Progenitor cell of endocrine pancreas (in vitro differentiated cells): ENCODE data around the gene CRABP1. TPM values are rescaled to one million over a fixed set of nuclear protein-coding genes. Genes with fewer than 3 reads are reported as not detected.

Experiments used
- DNase-seq: peaks from one replicate; pipeline ENCODE4 v3.0.0; 2021; ENCODE audit warnings: low spot score; ENCODE audit not compliant: unreplicated experiment
- H3K27ac Mint-ChIP-seq: 2 replicates; pipeline ENCODE4 v1.8.0; 2021; ENCODE audit warnings: mild to moderate bottlenecking, moderate library complexity, mixed read lengths
- H3K27me3 Mint-ChIP-seq: 2 replicates; pipeline ENCODE4 v1.8.0; 2021; ENCODE audit warnings: mixed read lengths
- H3K36me3 Mint-ChIP-seq: 2 replicates; pipeline ENCODE4 v1.8.0; 2022; ENCODE audit warnings: mixed read lengths; ENCODE audit not compliant: insufficient read depth
- H3K4me1 Mint-ChIP-seq: 2 replicates; pipeline ENCODE4 v1.8.0; 2021; ENCODE audit warnings: low read depth, mixed read lengths
- H3K4me3 Mint-ChIP-seq: 2 replicates; pipeline ENCODE4 v1.8.0; 2021; ENCODE audit warnings: low read depth, mild to moderate bottlenecking, moderate library complexity, mixed read lengths
- H3K9me3 Mint-ChIP-seq: 2 replicates; pipeline ENCODE4 v1.8.0; 2021; ENCODE audit warnings: low read depth, mixed read lengths
- CTCF ChIP-seq: fragments of 200-600 bp; sonication (generic); IDR thresholded peaks from one replicate; pipeline ENCODE4 v1.5.0; 2021; ENCODE audit warnings: antibody characterized with exemption, mild to moderate bottlenecking; ENCODE audit not compliant: unreplicated experiment
- total RNA-seq: library from RNA; stranded (reverse); gene quantifications from 2 replicates; pipeline ENCODE4 v1.2.1, GENCODE V29; 2021

The CRABP1 gene
- total RNA-seq, 1 donor from 2014 or later: 1.1 TPM

GRCh38 chr15:78361771-78362506 is 21.8 kb downstream of the CRABP1 start:
- no peak overlapping the region for H3K4me3 Mint-ChIP-seq
- no peak for DNase-seq
- no peaks in the 10 kb centered on the region for H3K36me3 Mint-ChIP-seq
- H3K9me3 Mint-ChIP-seq: no peaks in the 10 kb centered on the region
- no peak for TF ChIP-seq CTCF
- no peak overlapping the region for H3K27ac Mint-ChIP-seq
- H3K27me3 Mint-ChIP-seq: peaks cover 27% of the 10 kb centered on the region
- peaks cover 7% of the 10 kb centered on the region for H3K4me1 Mint-ChIP-seq

- Mint-ChIP-seq H3K4me1 (peaks cover 7% of the 10 kb centered on the region), H3K4me3 (no peak overlapping the region), H3K36me3 (no peaks in the 10 kb centered on the region), H3K27me3 (peaks cover 27% of the 10 kb centered on the region), H3K27ac (no peak overlapping the region), H3K9me3 (no peaks in the 10 kb centered on the region)
- no peak for DNase-seq
- TF ChIP-seq CTCF: no peak
Observed at GRCh38 chr15:78362716-78363380, 22.7 kb downstream of the CRABP1 start.

- Mint-ChIP-seq H3K4me1 (peaks cover 3% of the 10 kb centered on the region), H3K36me3 (no peaks in the 10 kb centered on the region), H3K27ac (no peak overlapping the region), H3K9me3 (no peaks in the 10 kb centered on the region), H3K4me3 (no peak overlapping the region), H3K27me3 (peaks cover 27% of the 10 kb centered on the region)
- DNase-seq: no peak
- no peak for TF ChIP-seq CTCF
Observed at GRCh38 chr15:78363381-78363734, 23.2 kb downstream of the CRABP1 start.

GRCh38 chr15:78364233-78364632 is 24.1 kb downstream of the CRABP1 start:
- H3K4me3 Mint-ChIP-seq: no peak overlapping the region
- no peaks in the 10 kb centered on the region for H3K36me3 Mint-ChIP-seq
- H3K27ac Mint-ChIP-seq: no peak overlapping the region
- H3K9me3 Mint-ChIP-seq: no peaks in the 10 kb centered on the region
- DNase-seq: no peak
- TF ChIP-seq CTCF: no peak
- H3K4me1 Mint-ChIP-seq: no peaks in the 10 kb centered on the region
- peaks cover 35% of the 10 kb centered on the region for H3K27me3 Mint-ChIP-seq

GRCh38 chr15:78365917-78366316 is 25.8 kb downstream of the CRABP1 start:
- Mint-ChIP-seq H3K9me3 (no peaks in the 10 kb centered on the region), H3K27me3 (peaks cover 39% of the 10 kb centered on the region), H3K27ac (no peak overlapping the region), H3K36me3 (no peaks in the 10 kb centered on the region), H3K4me1 (no peaks in the 10 kb centered on the region), H3K4me3 (no peak overlapping the region)
- no peak for DNase-seq
- no peak for TF ChIP-seq CTCF
